GM12872 (cell line): ENCODE data around the gene C2orf69.

ENCODE experiments used
- TF ChIP-seq, protein P1 (sequence below): IDR thresholded peaks from 3 replicates; pipeline ENCODE4 v1.5.1; 2011; ENCODE audit warnings: low read depth, mild to moderate bottlenecking, low read length, moderate library complexity; ENCODE audit not compliant: insufficient read depth

C2orf69 gene, protein sequence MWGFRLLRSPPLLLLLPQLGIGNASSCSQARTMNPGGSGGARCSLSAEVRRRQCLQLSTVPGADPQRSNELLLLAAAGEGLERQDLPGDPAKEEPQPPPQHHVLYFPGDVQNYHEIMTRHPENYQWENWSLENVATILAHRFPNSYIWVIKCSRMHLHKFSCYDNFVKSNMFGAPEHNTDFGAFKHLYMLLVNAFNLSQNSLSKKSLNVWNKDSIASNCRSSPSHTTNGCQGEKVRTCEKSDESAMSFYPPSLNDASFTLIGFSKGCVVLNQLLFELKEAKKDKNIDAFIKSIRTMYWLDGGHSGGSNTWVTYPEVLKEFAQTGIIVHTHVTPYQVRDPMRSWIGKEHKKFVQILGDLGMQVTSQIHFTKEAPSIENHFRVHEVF

DNA sequence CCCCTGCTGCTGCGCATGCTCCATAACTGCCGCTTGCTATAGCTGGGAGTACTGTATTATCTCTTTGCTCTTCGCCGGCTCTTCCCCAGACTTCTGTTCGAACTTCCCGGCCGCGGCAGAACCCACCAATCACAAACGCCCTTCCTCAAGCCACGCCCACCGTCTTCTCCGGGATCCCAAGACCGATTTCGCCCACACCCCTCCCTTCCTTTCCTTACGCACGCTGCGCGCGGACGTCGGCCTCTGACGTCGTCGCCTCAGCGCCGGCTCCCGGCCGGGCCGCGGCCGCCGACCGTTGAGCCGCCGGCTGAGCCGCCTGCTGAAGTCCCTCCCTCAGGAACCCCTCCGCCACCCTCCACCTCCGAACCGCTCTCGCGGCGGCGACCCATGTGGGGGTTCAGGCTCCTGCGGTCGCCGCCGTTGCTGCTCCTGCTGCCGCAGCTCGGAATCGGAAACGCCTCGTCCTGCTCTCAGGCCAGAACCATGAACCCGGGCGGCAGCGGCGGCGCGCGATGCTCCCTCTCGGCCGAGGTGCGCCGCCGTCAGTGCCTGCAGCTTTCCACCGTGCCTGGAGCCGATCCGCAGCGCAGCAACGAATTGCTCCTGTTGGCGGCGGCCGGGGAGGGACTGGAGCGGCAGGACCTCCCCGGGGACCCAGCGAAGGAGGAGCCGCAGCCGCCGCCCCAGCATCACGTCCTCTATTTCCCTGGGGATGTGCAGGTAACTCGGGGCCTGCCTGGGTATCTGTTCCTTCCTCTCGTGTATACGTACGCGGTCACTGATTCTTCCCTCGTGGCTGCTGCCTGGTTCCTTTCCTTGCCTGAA is at the start of gene C2orf69:
C2orf69 (plus strand) TSS at position 242 of the 825 bp plus-strand sequence; CDS start at position 388, 146 bp downstream.
- TF ChIP-seq, protein P1, sequence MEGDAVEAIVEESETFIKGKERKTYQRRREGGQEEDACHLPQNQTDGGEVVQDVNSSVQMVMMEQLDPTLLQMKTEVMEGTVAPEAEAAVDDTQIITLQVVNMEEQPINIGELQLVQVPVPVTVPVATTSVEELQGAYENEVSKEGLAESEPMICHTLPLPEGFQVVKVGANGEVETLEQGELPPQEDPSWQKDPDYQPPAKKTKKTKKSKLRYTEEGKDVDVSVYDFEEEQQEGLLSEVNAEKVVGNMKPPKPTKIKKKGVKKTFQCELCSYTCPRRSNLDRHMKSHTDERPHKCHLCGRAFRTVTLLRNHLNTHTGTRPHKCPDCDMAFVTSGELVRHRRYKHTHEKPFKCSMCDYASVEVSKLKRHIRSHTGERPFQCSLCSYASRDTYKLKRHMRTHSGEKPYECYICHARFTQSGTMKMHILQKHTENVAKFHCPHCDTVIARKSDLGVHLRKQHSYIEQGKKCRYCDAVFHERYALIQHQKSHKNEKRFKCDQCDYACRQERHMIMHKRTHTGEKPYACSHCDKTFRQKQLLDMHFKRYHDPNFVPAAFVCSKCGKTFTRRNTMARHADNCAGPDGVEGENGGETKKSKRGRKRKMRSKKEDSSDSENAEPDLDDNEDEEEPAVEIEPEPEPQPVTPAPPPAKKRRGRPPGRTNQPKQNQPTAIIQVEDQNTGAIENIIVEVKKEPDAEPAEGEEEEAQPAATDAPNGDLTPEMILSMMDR = no peak

GRCh38 chr2:199862788-199863187 is 48.3 kb upstream of the C2orf69 start:
- TF ChIP-seq, protein P1 = no peak

DNA sequence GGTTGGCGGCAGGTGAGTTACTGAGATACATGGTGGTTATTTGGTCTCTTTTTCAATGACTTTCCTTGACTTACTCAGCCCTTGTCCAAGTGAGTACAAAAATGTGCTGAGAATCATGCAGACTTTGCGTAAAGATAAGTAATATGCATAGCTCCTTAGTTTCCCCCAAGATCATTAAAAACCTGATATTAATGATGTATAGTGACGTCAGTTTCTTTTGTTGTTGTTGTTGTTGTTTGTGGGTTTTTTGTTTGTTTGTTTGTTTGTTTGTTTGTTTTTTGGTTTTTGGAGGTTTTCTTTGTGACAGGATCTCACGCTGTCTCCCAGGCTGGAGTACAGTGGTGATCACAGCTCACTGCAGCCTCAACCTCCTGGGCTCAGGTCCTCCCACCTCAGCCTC is 45.2 kb upstream of the C2orf69 start:
- TF ChIP-seq, protein P1 = no peak

- TF ChIP-seq, protein P1 = no peak
Observed at GRCh38 chr2:199868431-199869226, 42.5 kb upstream of the C2orf69 start.

GRCh38 chr2:199869227-199869541 is 41.9 kb upstream of the C2orf69 start:
- TF ChIP-seq, protein P1 = no peak

GRCh38 chr2:199869653-199870052 is 41.4 kb upstream of the C2orf69 start:
- TF ChIP-seq, protein P1 = no peak

- TF ChIP-seq, protein P1 = no peak
Observed at GRCh38 chr2:199870581-199870980, 40.5 kb upstream of the C2orf69 start.
